Stimulated activated CD4-positive, alpha-beta T cell treated with anti-CD3 and anti-CD28 coated beads, Interleukin-12 subunit alpha, Interleukin-12 subunit beta, amount 100 ng/mL, for 48 hours (primary cell): Measurements from ENCODE around the gene OR10A6.

ENCODE experiments used
- DNase-seq, 3 donors: peaks; one replicate each; pipeline ENCODE4 v3.0.0-alpha.2; 2020; ENCODE audit warnings: low read depth in 2 of 3, low spot score in 1 of 3

Gene OR10A6

DNA sequence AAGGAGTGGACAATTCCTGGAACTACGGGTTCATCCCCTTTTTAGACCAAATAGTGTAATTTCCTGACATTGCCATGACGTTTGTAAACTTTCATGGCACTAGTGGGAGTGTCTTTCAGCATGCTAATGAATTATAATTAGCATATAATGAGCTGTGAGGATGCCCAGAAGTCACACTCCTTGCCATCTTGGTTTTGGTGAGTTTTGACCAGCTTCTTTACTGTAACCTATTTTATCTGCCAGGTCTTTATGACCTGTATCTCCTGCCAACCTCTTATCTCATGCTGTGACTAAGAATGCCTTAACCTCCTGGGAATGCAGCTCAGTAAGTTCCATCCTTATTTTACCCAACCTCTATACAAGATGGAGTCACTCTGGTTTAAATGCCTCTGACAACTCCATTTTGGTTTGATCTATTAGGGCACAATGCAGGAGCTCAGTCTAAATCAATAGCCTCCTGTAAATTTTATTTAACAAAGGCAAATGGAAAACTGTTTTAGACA, 20.7 kb downstream of the OR10A6 start:
- DNase-seq, result no peak

- no peak for DNase-seq
Observed at GRCh38 chr11:7909585-7910285, 21.3 kb downstream of the OR10A6 start.

DNA sequence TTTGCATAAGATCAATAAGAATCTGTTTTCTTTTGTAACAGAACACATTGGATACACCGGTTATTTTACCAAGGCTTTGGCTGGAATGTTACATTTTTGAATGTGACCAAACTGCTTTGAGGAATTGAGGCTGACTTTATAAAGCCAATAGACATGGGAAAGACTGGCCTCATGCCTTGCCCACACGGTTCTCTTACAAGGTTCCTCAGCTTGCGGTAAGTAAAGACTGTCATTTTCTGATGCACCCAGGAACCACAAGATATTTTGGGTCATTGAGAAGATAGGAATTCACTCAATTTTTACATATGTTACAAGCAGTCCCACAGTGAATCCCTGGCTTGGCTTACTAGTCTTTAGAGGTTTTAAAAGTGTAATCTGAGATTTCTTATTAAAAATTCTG, 23.9 kb downstream of the OR10A6 start:
- DNase-seq, result no peak

DNA sequence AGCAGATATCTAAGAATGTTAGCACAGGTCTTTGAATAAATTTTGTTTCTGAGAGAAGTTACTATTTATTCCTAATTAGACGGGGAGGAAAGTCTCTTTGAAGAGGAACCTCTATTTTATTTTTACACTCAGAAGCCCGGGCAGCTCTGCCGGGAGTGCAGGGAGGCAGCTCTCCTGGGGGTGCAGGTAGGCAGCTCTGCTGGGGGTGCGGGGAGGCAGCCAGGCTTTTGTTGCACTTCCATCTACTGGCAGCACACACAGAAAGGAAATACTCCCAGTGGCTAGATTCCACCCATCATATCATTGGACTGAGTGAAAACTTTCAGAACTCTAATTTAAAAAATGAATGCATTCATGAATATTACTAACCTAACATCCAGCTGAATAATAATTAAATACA, 24.6 kb downstream of the OR10A6 start:
- DNase-seq, result no peak

GRCh38 chr11:7905961-7906429, 25.1 kb downstream of the OR10A6 start:
- DNase-seq, result no peak

- no peak for DNase-seq
Observed at GRCh38 chr11:7905549-7905948, 25.5 kb downstream of the OR10A6 start.

GRCh38 chr11:7904917-7905316, 26.2 kb downstream of the OR10A6 start:
- no peak for DNase-seq

- DNase-seq, result no peak
Observed at GRCh38 chr11:7903940-7904339, 27.1 kb downstream of the OR10A6 start.

DNA sequence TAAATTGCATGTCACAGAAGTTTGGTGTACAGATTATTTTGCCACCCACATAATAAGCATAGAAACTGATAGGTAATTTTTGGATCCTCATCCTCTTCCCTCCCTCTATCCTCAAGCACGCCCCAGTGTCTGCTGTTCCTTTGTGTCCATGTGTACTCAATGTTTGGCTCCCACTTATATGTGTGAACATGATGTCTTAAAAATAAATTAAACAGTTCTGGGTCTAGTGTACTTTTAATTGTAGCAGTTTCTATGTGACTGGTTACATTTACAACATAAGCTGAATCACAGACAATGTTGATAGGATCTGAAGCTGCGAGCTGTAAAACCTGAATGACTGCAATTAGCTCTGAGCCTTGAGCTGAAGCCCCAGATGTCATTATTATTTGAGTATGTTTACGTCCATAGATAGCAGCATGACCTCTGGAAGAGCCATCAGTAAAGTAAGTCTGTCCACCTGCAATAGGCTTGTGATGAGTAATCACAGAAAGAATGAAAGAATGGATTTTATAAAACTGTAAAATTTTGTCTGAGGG, 29.7 kb downstream of the OR10A6 start:
- no peak for DNase-seq

GRCh38 chr11:7900686-7901085, 30.4 kb downstream of the OR10A6 start:
- DNase-seq, result no peak

- DNase-seq, result no peak
Observed at GRCh38 chr11:7899418-7899817, 31.6 kb downstream of the OR10A6 start.

DNA sequence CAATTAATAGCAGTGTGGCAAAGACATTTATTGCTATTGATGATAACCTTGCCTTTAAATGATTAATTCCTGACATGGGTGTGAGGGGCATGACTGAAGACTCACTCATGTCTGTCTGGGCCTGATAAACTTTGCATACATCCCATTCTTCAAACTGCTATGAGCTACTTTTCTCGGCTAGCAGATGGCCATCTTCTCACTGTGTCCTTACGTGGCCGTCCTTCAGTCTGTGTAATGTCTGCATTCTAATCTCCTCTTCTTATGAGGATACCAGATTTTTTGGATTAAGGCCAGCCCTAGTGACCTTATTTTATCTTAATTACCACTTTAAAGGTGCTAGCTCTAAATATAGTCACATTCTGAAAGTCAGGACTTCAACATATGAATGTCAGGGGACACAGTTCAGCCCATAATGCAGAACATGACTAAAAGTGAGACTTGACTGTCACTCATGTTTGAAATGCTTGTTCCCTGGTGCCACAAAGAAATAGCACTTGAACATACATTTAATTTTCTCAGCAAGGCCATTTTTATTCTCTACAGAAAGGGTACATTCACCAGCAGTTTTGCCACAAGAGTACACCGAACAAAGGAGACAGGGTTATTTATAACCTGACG, 32.3 kb downstream of the OR10A6 start:
- DNase-seq, result no peak

- DNase-seq, result no peak
Observed at GRCh38 chr11:7896009-7896785, 34.9 kb downstream of the OR10A6 start.

DNA sequence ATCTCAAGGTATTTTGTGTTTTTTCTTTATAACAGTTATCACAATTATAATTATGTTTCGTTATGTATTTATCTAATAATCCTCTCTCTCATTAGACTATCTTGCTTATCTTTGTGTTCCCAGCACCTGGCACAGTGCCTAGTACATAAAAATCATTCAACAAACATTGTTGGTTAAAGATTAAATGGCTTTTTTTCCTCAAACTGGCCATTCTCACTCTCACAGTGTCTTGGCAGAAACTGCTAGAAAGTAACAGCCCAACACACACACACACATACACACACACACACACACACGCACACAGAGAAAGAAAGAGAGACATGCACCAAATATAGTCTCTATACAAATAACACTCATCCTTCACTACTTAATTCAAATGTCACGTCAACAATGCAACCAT, 36.8 kb downstream of the OR10A6 start:
- no peak for DNase-seq

- no peak for DNase-seq
Observed at GRCh38 chr11:7893796-7894195, 37.3 kb downstream of the OR10A6 start.

DNA sequence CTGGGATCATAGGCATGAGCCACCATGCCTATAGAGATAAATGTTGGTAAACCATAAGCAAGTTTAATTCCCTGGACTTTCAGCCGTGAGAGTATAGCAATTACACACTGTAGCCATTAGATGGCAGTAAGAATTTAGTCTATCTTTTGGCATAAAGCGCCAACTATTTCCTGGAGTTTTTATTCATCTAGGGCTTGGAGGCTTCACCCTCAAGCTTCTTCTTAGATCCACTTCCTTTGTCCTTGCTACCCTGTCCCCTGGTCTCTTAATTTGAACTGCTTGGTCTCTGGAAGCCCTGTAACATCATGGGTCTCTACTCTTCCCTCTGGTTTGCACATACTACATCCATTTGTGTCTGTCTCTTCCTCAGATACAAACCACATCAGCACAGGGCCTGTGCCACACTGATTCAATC, 38.2 kb downstream of the OR10A6 start:
- DNase-seq, result peak in 1 of 3 donors; percentile 8

DNA sequence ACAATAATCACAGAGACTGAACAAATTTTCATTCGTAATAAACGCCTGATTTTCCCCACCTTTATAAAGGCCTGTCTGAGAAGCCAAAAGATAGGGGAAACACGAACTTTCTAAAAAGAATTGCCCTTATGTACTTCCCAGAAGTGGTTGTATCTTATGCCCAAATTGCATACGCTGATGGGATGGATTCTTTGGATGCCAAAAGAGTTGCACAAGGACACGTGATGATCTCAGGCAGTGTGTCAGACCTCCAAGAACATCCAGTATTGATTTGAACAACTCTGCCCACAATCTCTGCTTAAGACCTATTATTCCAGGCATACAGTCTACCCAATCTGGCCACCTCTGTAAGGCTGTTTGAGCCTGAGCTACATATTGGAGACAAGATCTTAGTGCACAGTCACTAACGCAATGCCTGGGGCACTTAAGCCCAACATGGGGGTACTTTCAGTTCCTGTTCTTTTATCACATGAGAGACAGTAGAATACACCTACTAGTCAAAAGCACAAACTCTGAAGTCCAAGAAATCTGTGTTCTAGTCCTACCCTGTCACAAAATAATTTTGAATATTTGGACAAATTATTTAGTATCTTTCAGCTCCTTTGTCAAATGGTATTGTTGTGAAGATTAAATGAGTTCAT, 38.9 kb downstream of the OR10A6 start:
- no peak for DNase-seq

DNA sequence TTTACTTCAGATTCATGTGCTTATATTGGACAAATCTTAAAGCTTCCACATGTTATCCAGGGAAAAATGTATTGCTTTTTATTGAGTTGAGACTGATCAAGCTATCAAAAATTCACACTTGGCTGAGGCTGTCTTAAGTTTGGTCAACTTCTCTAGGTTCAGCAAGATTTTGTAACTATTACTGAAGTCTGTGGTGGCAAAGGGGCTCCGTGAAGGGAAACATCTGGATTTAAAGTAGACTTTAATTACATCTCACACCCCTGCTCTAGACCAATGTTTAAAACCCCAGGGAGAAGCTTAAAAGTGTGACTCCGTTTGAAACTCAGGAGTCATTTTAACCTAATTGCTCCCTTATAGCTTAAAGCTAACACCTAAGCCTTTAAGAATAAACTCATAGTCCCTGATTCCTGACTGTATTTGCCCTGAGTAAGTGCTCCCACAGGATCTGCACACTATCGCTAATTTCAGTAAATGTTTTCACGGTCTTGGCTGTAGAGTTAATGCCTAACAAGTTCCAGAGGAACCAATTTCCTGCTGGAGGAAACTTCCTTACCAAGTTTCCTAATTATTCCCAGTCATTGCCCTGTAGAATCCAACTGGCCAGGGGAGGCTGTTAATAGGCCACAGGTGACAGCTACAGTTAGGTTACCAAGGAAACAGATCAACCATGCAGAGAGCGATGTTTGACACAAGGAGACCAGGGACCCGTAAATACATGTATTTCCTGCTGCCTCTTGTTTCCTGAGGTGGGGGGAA, 40.5 kb downstream of the OR10A6 start:
- DNase-seq, result no peak

DNA sequence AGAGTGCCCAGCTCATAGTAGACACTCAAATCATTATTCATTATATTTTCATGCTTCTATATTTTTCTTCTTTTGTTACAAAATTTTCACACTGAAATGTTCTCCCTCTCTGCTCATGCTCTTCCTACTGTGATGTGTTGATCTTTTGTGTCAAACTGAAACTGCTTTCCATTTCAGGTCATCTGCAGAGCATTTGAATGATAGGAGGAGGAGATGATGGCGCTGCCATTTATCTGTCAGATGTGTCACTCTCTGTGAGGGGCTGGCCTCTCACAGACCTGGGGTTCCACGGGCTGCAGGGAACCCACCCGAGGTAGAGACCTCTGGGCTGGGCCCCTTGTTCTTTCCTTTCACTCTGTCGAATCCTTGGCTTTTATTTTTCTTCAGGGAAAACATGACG, 41.1 kb downstream of the OR10A6 start:
- no peak for DNase-seq

- no peak for DNase-seq
Observed at GRCh38 chr11:7882860-7883259, 48.2 kb downstream of the OR10A6 start.
